ENCODE measurements around the gene ULK4.

DNA sequence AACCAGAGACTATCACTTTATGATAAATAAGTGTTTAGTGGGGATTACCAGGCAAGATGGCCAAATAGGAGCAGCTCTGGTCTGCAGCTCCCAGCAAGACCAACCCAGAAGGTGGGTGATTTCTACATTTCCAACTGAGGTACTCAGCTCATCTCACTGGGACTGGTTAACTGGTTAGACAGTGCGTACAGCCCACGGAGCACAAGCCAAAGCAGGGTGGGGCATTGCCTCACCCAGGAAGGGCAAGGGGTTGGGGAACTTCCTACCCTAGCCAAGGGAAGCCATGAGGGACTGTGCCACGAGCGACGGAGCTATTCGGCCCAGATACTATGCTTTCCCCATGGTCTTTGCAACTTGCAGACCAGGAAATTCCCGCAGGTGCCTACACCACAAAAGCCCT lies 591.6 kb downstream of the ULK4 start:
- TF ChIP-seq, protein P1, sequence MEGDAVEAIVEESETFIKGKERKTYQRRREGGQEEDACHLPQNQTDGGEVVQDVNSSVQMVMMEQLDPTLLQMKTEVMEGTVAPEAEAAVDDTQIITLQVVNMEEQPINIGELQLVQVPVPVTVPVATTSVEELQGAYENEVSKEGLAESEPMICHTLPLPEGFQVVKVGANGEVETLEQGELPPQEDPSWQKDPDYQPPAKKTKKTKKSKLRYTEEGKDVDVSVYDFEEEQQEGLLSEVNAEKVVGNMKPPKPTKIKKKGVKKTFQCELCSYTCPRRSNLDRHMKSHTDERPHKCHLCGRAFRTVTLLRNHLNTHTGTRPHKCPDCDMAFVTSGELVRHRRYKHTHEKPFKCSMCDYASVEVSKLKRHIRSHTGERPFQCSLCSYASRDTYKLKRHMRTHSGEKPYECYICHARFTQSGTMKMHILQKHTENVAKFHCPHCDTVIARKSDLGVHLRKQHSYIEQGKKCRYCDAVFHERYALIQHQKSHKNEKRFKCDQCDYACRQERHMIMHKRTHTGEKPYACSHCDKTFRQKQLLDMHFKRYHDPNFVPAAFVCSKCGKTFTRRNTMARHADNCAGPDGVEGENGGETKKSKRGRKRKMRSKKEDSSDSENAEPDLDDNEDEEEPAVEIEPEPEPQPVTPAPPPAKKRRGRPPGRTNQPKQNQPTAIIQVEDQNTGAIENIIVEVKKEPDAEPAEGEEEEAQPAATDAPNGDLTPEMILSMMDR (IDR thresholded peaks at IDR 0.05; ENCODE audit: low read depth, low read length), result no peak
- no peak for TF ChIP-seq EZH2phosphoT487 (IDR thresholded peaks at IDR 0.05; ENCODE audit: low read depth)

Data from OCI-LY3 (cell line).